ENCODE results near the gene PSTPIP2.

DNA sequence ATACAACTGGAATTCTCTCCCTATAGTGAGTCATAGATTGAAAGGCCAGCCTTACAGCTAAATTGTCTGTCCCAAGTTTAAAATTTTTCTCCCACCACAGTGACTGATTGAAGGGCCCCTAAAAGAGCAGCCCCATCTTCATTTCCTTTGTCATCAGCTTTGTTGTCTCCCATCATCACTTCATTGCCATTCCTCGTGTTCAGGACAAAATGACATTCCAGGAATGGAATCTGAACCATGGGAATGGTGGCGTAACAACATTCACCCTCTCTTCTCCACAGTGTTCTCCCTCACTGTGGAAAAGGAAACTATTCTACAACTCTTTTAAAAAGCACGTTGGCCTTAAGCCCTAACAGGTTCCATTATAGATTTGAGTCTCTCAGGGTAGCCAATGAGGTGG is 52.1 kb downstream of the PSTPIP2 start:
- TF ChIP-seq POLR2AphosphoS5 (IDR thresholded peaks at IDR 0.05): no peak
- no peak for TF ChIP-seq TAF1 (IDR thresholded peaks at IDR 0.05; ENCODE audit: low read depth)
- TF ChIP-seq, protein P1, sequence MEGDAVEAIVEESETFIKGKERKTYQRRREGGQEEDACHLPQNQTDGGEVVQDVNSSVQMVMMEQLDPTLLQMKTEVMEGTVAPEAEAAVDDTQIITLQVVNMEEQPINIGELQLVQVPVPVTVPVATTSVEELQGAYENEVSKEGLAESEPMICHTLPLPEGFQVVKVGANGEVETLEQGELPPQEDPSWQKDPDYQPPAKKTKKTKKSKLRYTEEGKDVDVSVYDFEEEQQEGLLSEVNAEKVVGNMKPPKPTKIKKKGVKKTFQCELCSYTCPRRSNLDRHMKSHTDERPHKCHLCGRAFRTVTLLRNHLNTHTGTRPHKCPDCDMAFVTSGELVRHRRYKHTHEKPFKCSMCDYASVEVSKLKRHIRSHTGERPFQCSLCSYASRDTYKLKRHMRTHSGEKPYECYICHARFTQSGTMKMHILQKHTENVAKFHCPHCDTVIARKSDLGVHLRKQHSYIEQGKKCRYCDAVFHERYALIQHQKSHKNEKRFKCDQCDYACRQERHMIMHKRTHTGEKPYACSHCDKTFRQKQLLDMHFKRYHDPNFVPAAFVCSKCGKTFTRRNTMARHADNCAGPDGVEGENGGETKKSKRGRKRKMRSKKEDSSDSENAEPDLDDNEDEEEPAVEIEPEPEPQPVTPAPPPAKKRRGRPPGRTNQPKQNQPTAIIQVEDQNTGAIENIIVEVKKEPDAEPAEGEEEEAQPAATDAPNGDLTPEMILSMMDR (IDR thresholded peaks at IDR 0.05; ENCODE audit: poor library complexity, severe bottlenecking): no peak
- no peak for TF ChIP-seq EZH2 (IDR thresholded peaks at IDR 0.05; ENCODE audit: borderline replicate concordance, insufficient read depth, low read length, poor library complexity, severe bottlenecking)
- TF ChIP-seq SMC3 (conservative IDR thresholded peaks at IDR 0.05; ENCODE audit: poor library complexity): no peak
- TF ChIP-seq RAD21 (conservative IDR thresholded peaks at IDR 0.05): no peak
- TF ChIP-seq EP300 (conservative IDR thresholded peaks at IDR 0.05; ENCODE audit: poor library complexity, severe bottlenecking): no peak
